NK-92 treated with Interleukin-12 subunit alpha and Interleukin-12 subunit beta, amount 100 ng/mL, for 24 hours (cell line): ENCODE measurements around the gene PRAMEF5.
"Not testable (repeated sequence)": the region's sequence is repeated elsewhere in the genome, so short reads cannot be mapped to it uniquely, and the experiment has no call there.

Experiments used
- DNase-seq: peaks from one replicate; lab custom pipeline; 2025; lab: John Stamatoyannopoulos, UW

Gene PRAMEF5

DNA sequence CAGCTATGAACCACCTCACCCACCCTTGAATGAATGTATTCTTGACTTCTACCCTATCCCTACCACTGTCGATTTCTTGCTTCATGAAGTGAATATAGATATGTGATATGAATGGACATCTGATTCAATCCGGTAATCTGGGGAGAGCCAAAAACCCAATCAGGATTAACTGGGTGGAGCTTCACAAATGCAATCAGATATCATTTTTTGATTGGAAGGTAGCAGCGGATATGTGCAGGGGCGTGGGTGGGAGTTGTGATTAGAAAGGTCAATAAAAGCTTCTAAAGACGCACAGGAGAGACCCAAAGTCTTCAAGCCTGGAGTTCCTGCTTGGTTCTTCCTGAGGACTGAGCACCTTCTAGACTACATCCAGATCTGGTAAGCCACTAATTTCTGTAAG is at the start of gene PRAMEF5:
Gene PRAMEF5, plus strand, starts transcription at position 301 of the 400 bp plus-strand sequence. CDS start 5,071 bp downstream, outside the sequence.
- not testable (repeated sequence) for DNase-seq

DNA sequence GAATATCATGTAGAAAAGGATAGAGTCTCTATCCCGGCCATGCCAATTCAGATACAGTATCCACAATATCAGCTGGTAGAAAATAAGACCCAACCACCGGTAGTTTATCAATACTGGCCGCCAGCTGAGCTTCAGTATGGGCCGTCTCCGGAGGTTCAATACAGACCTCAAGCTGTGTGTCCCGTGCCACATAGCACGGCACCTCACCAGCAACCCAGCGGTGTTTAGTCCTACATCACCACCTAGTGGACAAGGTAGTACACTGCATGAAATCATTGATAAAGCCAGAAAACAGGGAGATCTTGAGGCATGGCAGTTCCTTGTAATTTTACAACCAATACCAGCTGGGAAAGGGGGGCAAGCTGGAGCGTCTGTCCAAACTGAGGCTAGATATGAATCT is 45.3 kb upstream of the PRAMEF5 start:
- DNase-seq = not testable (repeated sequence)

DNA sequence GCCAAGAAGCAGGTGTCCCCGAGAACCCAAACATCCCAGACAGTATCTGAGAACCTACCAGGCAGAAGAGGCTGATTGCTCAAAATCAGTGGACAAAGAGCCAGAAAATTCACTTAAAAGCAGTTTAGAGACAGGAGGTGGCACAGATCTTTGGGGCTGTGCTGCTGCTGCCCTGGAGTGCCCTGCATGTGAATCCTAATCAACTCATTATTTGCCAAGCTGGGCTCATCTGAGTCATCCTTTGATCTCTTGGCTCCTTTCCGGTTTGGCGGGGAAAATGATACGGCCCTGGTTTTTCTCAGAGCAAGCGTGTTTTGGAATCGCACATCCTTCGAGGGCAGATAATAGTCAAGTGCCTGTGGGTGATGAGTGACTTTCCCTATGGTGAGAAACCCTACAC is 37.4 kb upstream of the PRAMEF5 start:
- DNase-seq = not testable (repeated sequence)

- not testable (repeated sequence) for DNase-seq
These were observed 34.8 kb upstream of the PRAMEF5 start for GRCh38 chr1:13219203-13219602.

DNA sequence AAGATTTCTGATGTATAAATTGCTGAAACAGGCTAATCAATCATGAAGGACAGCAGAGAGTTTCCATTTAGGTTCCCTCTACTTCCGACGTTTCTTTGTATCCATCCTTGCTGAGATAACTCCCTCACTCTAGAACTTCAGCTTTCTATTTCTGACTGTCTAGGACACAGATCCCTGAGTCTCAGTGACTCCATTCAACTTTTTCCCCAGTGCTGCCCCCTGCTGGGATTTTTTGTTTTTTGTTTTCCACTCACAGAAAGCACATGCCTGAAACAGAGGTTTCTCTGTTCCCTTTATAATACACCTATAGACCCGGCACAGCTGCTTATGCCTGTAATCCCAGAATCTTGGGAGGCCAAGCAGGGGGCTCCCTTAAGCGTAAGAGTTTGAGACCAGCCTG is 31.2 kb upstream of the PRAMEF5 start:
- DNase-seq = not testable (repeated sequence)

DNA sequence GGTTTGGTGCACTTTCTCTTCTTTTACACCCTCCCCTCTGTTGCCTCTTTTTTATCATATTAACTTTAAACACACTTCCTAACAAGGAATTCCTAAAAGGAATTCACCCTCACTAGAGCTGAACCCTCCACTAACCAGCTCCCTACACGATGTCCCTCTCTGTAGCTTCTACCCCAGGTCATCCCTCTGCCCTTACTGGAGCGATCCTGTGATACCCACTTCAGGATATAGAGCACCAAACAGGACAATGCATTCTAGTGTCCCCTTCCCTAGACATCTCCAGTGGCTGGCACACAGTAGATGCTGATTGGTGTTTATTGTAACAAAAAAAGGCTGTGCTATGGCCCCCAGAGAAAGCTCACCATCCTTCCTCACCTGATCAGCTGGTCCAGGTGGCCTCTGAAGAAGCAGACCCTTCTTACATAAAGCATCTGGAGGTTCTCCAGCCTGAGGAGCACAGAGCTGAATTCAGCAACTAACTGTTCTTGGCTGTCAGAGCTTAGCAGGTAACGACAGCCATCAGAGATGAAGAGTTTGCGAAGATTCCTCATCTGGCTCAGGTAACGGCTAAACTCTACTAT is 29.4 kb upstream of the PRAMEF5 start:
- DNase-seq = no peak

DNA sequence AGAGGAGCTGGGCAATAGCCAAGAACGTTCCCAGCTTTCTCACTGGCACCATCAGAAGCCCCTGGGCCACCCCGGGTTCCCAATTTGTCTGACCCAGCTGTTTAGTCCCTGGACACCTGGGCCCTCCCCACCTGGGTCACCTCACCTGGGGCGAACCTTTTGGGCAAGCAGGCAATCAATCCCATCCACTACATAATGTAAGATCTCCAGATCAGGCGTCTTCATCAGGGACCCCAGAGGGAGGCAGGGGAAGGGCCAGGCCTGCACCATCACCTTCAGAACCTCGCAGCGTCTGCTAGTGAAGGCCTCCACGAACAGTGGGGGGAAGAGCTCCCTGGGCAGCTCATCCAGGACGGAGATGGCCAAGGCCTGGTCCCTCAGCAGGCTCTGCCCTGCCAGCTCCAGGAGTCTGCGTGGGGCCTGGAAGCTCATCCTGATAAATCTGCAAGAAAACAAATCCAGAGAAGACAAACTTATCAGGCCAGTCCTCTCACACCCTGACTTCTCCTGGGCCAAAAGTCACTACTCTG is 28.3 kb upstream of the PRAMEF5 start, which contains the start of gene PRAMEF18:
Gene PRAMEF18, minus strand, starts transcription at position 480 of the 530 bp plus-strand sequence. Its CDS starts 48 bp downstream, at position 432.
- not testable (repeated sequence) for DNase-seq

GRCh38 chr1:13227271-13228055 is 26.5 kb upstream of the PRAMEF5 start:
- DNase-seq = not testable (repeated sequence)

GRCh38 chr1:13228343-13228781 is 25.6 kb upstream of the PRAMEF5 start:
- no peak for DNase-seq

- not testable (repeated sequence) for DNase-seq
These were observed 23.9 kb upstream of the PRAMEF5 start for GRCh38 chr1:13230096-13230495.

DNA sequence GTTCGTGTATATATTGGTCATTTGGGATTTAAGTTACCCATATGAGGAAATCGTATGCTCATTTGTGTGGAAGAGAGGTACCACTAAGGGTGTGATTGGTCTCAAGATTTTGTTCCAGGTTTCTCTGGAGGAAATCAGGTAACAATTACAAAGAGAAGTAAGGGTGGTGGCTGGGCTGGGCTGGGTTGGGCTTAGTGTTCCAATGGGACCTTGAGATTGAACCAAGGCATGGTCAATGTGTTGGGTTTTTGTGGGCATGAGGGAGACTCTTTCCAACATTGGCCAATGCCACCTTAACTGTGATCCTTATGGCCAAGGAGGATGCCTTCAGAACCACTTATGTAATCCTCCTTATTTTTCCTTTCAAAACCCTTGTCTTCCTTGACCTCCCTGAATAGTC is 23.4 kb upstream of the PRAMEF5 start:
- not testable (repeated sequence) for DNase-seq

GRCh38 chr1:13231061-13231750 is 22.8 kb upstream of the PRAMEF5 start:
- DNase-seq = not testable (repeated sequence)

DNA sequence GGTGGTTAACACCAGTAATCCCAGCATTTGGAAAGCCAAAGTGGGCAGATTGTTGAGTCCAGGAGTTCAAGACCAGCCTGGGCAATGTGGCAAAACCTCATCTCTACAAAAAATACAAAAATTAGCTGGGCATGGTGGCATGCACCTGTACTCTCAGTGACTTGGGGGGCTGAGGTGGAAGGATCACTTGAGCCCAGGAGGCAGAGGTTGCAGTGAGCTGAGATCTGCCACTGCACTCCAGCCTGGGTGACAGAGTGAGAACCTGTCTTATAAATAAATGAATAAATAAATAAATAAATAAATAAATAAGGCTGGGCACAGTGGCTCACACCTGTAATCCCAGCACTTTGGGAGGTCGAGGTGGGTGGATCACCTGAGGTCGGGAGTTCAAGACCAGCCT is 21.9 kb upstream of the PRAMEF5 start:
- DNase-seq = not testable (repeated sequence)

DNA sequence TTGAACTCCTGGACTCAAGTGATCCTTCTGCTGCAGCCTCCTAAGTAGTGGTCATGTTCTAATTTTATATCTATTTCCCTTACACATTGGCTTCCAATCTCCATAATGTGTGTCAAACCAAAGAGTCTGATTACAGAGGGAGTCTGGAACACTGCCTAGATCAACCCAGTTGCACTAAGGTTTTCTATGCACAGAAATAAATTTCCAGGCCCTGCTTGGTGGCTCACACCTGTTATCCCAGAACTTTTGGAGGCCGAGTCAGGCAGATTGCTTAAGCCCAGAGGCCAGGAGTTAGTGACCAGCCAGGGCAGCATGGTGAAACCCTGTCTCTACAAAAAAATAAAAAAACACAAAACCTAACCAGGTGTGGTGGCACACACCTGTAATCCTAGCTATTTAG is 19.9 kb upstream of the PRAMEF5 start:
- not testable (repeated sequence) for DNase-seq

DNA sequence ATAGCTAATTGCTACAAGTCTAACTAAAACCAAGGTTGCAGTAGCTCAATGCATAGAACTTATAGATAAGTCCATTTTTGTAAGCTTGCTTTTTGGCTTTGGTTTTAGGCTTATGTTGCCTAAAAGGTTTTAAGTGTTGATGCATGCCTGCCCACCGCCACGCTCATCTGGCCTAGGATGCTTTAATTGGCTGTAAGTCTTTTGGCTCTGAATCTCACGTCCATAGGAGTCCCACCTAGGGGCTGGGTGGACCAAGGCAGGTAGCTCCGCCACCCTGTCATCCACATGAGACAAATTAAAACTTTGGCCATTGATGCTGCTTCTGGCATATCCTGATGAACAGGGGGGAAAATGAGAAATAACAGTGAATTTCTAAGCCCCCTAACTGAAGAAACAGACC is 16.4 kb upstream of the PRAMEF5 start:
- not testable (repeated sequence) for DNase-seq

DNA sequence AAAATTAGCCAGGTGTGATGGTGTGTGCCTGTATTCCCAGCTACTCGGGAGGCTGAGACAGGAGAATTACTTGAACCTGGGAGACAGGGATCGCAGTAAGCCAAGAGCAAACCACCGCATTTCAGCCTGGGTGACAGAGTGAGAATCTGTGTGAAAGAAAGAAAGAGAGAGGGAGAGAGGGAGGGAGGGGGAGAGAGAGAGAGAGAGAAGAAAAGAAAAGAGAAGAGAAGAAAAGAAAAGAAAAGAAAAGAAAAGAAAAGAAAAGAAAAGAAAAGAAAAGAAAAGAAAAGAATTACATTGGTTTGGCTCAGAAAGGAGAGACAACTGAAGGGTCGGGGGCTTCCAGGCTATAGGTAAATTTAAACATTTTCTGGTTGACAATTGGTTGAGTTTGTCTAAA is 14.4 kb upstream of the PRAMEF5 start:
- DNase-seq = not testable (repeated sequence)

DNA sequence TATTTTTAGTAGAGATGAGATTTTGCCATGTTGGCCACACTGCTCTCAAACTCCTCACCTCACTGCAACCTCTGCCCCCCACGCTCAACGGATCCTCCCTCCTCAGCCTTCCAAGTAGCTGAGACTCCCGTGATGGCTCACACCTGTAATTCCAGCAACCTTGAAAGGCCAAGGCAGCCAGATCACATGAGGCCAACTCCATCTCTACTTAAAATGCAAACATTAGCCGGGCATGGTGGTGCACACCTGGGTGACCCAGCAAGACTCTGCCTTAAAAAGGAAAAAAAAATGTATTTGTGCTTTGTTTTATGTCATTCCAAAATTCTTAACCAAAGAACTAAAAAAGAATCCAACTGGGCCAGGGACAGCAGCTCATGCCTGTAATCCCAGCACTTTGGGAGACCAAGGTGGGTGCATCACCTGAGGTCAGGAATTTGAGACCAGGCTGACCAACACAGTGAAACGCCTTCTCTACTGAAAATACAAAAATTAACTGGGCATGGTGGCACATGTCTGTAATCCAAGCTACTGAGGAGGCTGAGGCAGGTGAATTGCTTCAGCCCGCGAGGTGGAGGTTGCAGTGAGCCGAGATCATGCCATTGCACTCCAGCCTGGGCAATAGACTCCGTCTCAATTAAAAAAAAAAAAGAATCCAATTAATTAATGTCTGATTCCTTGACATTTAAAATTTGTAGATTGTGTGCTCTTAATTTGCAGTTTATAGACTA is 10.3 kb upstream of the PRAMEF5 start:
- not testable (repeated sequence) for DNase-seq

GRCh38 chr1:13245841-13246553 is 8.0 kb upstream of the PRAMEF5 start:
- DNase-seq = not testable (repeated sequence)

- DNase-seq = not testable (repeated sequence)
These were observed 7.5 kb upstream of the PRAMEF5 start for GRCh38 chr1:13246554-13246871.

DNA sequence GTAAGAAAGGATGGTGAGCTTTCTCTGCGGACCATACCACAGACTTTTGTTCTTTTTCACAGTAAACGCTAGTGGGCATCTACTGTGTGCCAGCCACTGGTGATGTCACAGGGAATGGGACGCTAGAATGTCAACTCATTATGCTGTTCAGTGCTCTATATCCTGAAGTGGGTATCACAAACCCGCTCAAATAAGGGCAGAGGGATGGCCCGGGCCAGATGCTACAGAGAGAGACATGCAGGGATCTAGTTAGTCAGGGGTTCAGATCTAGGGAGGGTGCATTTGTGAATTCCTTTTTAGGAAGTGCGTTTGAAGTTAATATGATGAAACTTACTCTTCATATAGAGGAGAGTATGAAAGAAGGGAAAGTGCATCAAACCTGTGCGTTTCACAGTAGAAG is 6.9 kb upstream of the PRAMEF5 start:
- DNase-seq = not testable (repeated sequence)

DNA sequence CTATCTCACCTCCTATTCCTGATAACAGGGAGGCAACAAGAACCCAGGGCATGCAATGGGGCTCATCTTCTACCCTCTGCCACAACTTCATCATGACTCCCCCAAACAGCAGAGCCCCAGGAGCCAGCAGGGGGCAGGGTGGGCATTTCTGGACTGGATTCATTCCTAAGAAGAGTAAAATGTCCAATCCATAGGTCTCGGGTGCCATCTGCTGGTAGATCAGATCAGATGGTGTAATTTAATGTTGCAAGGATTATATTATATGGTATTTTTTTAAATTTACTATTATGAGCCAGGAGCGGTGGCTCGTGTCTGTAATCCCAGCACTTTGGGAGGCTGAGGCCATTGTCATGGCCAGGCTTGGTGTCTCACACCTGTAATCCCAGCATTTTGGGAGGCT is 11.1 kb downstream of the PRAMEF5 start:
- not testable (repeated sequence) for DNase-seq
